Measurements from ENCODE around the gene GALNT13.

DNA sequence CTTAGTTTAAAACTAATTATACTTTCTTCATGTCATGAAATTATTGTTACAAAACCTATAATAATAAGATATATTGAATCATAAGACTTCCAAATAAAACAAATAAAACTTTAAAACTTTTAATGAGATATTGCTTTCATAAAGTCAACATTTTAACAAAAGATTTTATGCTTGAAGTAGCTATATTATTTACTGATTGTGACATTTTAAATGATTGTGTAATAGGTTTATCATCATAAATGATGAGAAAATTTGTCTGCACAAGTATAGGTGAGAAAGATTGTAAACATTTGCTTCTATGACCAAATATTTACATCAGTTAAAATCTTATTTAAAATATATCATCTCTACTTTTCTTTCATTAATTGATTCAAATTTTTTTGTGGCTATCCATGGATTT lies 5.1 kb upstream of the GALNT13 start:
- TF ChIP-seq, protein P1, sequence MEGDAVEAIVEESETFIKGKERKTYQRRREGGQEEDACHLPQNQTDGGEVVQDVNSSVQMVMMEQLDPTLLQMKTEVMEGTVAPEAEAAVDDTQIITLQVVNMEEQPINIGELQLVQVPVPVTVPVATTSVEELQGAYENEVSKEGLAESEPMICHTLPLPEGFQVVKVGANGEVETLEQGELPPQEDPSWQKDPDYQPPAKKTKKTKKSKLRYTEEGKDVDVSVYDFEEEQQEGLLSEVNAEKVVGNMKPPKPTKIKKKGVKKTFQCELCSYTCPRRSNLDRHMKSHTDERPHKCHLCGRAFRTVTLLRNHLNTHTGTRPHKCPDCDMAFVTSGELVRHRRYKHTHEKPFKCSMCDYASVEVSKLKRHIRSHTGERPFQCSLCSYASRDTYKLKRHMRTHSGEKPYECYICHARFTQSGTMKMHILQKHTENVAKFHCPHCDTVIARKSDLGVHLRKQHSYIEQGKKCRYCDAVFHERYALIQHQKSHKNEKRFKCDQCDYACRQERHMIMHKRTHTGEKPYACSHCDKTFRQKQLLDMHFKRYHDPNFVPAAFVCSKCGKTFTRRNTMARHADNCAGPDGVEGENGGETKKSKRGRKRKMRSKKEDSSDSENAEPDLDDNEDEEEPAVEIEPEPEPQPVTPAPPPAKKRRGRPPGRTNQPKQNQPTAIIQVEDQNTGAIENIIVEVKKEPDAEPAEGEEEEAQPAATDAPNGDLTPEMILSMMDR (IDR thresholded peaks at IDR 0.05; ENCODE audit: insufficient read depth, low read length, poor library complexity, severe bottlenecking) = no peak
- no peak for TF ChIP-seq EZH2phosphoT487 (conservative IDR thresholded peaks at IDR 0.05; ENCODE audit: low read length)

Measured in SU-DHL-6 (cell line).